ENCODE measurements around the gene NSUN7. TPM values are rescaled to one million over a fixed set of nuclear protein-coding genes. Genes with fewer than 3 reads are reported as not detected.

NSUN7 gene
- total and polyA plus RNA-seq, 8 donors, result 5.3 to 19.1 (median 15.6) TPM

DNA sequence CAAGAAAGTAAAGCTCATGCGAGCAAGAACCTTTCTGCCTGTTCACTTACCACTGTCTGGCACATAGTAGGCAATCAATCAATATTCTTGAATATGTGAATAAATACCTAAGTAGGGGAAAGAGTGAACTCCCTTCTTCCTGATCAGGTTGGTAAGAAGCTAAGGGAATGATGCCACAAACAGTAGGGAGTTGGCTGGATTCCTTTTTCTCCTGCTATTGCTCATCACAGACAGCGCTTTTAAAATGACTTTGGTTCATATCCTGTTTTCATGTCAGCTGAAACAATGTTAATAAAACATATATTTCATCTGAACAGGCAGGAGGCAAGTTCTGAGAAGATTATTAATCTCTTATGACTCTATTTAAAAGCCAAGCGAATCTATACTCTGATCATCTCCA, 99.2 kb downstream of the NSUN7 start:
- no peak for DNase-seq
- intact Hi-C loops (cut with DNase I), result no loop called here

DNA sequence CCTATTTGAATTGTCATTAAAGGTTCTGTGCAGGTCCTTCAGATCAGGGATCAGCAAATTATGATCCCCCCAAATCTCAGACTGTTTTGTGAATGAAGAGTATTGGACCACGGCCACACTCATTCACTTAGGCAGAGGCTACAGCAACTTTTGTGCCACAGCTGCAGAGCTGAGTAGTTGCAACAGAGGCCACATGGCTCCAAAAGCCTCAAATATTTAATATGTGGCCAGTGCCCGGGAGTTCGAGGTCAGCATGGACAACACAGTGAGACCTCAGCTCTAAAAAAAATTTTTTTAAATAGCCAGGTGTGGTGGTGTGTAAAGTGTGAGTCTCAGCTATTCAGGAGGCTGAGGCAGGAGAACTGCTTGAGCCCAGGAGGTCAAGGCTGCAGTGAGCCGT, 100.7 kb downstream of the NSUN7 start:
- Histone ChIP-seq H3K4me1 (no peaks in the 10 kb centered on the region), H3K27ac (no peak overlapping the region), H3K4me3 (no peak overlapping the region), H3K27me3 (no peaks in the 10 kb centered on the region), H3K36me3 (no peaks in the 10 kb centered on the region), H3K9me3 (no peaks in the 10 kb centered on the region)
- ATAC-seq, result no peak
- TF ChIP-seq, protein P1, sequence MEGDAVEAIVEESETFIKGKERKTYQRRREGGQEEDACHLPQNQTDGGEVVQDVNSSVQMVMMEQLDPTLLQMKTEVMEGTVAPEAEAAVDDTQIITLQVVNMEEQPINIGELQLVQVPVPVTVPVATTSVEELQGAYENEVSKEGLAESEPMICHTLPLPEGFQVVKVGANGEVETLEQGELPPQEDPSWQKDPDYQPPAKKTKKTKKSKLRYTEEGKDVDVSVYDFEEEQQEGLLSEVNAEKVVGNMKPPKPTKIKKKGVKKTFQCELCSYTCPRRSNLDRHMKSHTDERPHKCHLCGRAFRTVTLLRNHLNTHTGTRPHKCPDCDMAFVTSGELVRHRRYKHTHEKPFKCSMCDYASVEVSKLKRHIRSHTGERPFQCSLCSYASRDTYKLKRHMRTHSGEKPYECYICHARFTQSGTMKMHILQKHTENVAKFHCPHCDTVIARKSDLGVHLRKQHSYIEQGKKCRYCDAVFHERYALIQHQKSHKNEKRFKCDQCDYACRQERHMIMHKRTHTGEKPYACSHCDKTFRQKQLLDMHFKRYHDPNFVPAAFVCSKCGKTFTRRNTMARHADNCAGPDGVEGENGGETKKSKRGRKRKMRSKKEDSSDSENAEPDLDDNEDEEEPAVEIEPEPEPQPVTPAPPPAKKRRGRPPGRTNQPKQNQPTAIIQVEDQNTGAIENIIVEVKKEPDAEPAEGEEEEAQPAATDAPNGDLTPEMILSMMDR (IDR thresholded peaks at IDR 0.05), result no peak
- intact Hi-C loops (cut with DNase I), result no loop called here
- DNase-seq, result no peak

More for the DNA sequence above, 99.2 kb downstream of the NSUN7 start:
- ATAC-seq, result no peak
- Histone ChIP-seq H3K9me3 (no peaks in the 10 kb centered on the region), H3K4me3 (no peak overlapping the region), H3K27me3 (no peaks in the 10 kb centered on the region), H3K27ac (no peak overlapping the region), H3K4me1 (no peaks in the 10 kb centered on the region), H3K36me3 (no peaks in the 10 kb centered on the region)
- TF ChIP-seq, protein P1 (IDR thresholded peaks at IDR 0.05), result no peak

DNA sequence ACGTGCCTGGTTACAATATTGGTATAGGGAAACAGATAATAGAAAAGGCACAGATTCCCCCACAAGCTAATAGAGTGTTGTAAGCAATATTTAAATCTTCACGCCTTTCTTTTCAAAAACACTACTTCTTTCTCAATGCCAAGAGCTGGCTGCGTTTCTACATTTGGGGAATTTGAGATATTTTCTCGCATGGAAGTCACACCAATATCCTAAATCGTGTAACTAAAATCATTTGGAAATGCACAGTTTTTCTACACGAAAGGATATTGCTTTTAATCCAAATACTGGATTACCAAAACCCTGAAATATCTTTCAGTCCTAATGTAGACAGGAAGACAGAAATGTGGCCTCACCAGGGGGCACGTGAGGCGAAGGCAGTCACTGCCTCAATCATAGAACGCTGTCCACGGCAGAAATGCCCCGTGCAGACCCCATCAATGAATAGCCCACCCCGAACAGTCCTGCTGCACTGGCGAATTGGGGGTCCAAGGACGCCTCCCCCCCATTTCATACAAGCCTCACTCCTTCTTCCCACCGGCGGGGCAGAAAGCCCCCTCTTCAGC, 106.6 kb downstream of the NSUN7 start:
- Histone ChIP-seq H3K4me3 (peak overlapping the region in 1 of 2 donors; percentile 36), H3K27me3 (peaks cover 0 to 10% of the 10 kb centered on the region in 2 donors), H3K9me3 (no peaks in the 10 kb centered on the region), H3K36me3 (no peaks in the 10 kb centered on the region), H3K27ac (no peak overlapping the region), H3K4me1 (peaks cover 0 to 22% of the 10 kb centered on the region in 2 donors)
- ATAC-seq, result no peak
- no peak for DNase-seq
- intact Hi-C loops (cut with DNase I), result no loop called here
- TF ChIP-seq, protein P1 (IDR thresholded peaks at IDR 0.05), result no peak

DNA sequence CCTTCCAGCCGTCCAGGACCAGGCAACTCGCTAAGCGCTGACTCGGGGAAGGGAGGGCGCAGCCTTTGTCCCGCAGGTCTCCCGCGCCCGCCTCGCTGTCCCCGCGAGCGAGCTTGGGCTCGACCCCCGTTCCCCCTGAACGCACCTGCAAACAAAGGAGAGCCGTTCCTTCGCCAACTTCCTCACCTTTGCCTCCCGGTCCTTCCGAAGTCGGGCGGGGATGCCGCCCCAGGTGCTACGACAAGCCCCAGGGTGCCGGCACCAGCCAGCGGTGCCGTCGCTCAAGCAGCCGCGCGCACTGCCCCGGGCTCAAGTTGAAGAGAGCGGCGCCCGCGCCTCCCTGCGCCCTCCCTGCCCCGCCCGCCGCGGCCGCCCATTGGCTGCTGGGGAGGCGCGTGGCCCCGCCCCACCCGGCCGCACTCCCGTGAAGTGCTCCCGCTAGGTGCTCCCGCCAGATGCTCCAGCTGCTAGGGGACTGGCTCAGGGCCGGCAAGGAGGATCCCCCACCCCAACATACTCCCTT, 107.1 kb downstream of the NSUN7 start:
- H3K27me3 ChIP-seq, result peaks cover 0 to 10% of the 10 kb centered on the region in 2 donors
- ATAC-seq (peak; percentile 99), DNase-seq (peak in 3 of 4 donors; percentile 75 to 96 (median 78))
- H3K4me1 ChIP-seq, result peaks cover 0 to 22% of the 10 kb centered on the region in 2 donors
- intact Hi-C loops (cut with DNase I), result no loop called here
- H3K27ac ChIP-seq, result no peak overlapping the region
- TF ChIP-seq, protein P1 (IDR thresholded peaks at IDR 0.05), result no peak
- no peaks in the 10 kb centered on the region for H3K9me3 ChIP-seq
- H3K36me3 ChIP-seq, result no peaks in the 10 kb centered on the region
- H3K4me3 ChIP-seq, result peak overlapping the region in 1 of 2 donors; percentile 36

DNA sequence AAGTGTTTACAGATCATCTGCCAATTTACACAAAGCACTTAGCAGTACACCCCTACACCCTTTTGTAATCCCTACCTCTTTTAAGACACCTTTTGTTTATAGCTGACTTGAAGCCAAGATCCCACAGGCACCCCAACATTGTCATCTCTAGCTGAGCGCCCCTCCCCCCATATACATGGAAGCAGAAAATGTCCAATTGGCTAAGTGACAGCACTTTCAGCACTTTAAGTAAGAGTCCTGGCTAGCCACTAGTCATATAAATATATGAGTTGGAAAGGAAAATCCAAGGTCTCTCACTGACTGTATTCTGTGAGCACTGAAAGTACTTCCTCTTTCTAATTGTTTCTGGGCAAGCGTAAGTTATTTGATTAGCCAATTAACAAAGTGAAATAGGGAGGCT, 108.2 kb downstream of the NSUN7 start:
- Histone ChIP-seq H3K4me1 (peaks cover 0 to 22% of the 10 kb centered on the region in 2 donors), H3K27ac (no peak overlapping the region), H3K27me3 (peaks cover 0 to 10% of the 10 kb centered on the region in 2 donors), H3K4me3 (no peak overlapping the region), H3K36me3 (no peaks in the 10 kb centered on the region), H3K9me3 (no peaks in the 10 kb centered on the region)
- TF ChIP-seq, protein P1 (IDR thresholded peaks at IDR 0.05), result no peak
- intact Hi-C loops (cut with DNase I), result no loop called here
- DNase-seq (no peak), ATAC-seq (peak; percentile 21)

All from left lung (tissue), 10 donors.